Progenitor cell of endocrine pancreas (in vitro differentiated cells): ENCODE data around the gene PCSK5. TPM values are rescaled to one million over a fixed set of nuclear protein-coding genes. Genes with fewer than 3 reads are reported as not detected.

ENCODE experiments used
- DNase-seq: peaks from one replicate; pipeline ENCODE4 v3.0.0; 2021; ENCODE audit warnings: low spot score; ENCODE audit not compliant: unreplicated experiment
- H3K27ac Mint-ChIP-seq: 2 replicates; pipeline ENCODE4 v1.8.0; 2021; ENCODE audit warnings: mild to moderate bottlenecking, moderate library complexity, mixed read lengths
- H3K27me3 Mint-ChIP-seq: 2 replicates; pipeline ENCODE4 v1.8.0; 2021; ENCODE audit warnings: mixed read lengths
- H3K36me3 Mint-ChIP-seq: 2 replicates; pipeline ENCODE4 v1.8.0; 2022; ENCODE audit warnings: mixed read lengths; ENCODE audit not compliant: insufficient read depth
- H3K4me1 Mint-ChIP-seq: 2 replicates; pipeline ENCODE4 v1.8.0; 2021; ENCODE audit warnings: low read depth, mixed read lengths
- H3K4me3 Mint-ChIP-seq: 2 replicates; pipeline ENCODE4 v1.8.0; 2021; ENCODE audit warnings: low read depth, mild to moderate bottlenecking, moderate library complexity, mixed read lengths
- H3K9me3 Mint-ChIP-seq: 2 replicates; pipeline ENCODE4 v1.8.0; 2021; ENCODE audit warnings: low read depth, mixed read lengths
- CTCF ChIP-seq: fragments of 200-600 bp; sonication (generic); IDR thresholded peaks from one replicate; pipeline ENCODE4 v1.5.0; 2021; ENCODE audit warnings: antibody characterized with exemption, mild to moderate bottlenecking; ENCODE audit not compliant: unreplicated experiment
- total RNA-seq: library from RNA; stranded (reverse); gene quantifications from 2 replicates; pipeline ENCODE4 v1.2.1, GENCODE V29; 2021

Gene PCSK5
- total RNA-seq, 1 donor from 2014 or later, result 7.3 TPM

GRCh38 chr9:76107482-76107881 is 217.0 kb downstream of the PCSK5 start:
- Mint-ChIP-seq H3K4me3 (no peak overlapping the region), H3K4me1 (no peaks in the 10 kb centered on the region), H3K27ac (no peak overlapping the region), H3K36me3 (no peaks in the 10 kb centered on the region), H3K9me3 (no peaks in the 10 kb centered on the region), H3K27me3 (no peaks in the 10 kb centered on the region)
- no peak for DNase-seq
- no peak for TF ChIP-seq CTCF

GRCh38 chr9:76109953-76110352 is 219.5 kb downstream of the PCSK5 start:
- H3K4me1 Mint-ChIP-seq, result no peaks in the 10 kb centered on the region

GRCh38 chr9:76112151-76112550 is 221.7 kb downstream of the PCSK5 start:
- Mint-ChIP-seq H3K36me3 (no peaks in the 10 kb centered on the region), H3K27me3 (no peaks in the 10 kb centered on the region), H3K4me1 (no peaks in the 10 kb centered on the region), H3K9me3 (no peaks in the 10 kb centered on the region), H3K4me3 (no peak overlapping the region), H3K27ac (no peak overlapping the region)
- no peak for DNase-seq
- TF ChIP-seq CTCF, result no peak

More at GRCh38 chr9:76109953-76110352, 219.5 kb downstream of the PCSK5 start:
- Mint-ChIP-seq H3K27me3 (no peaks in the 10 kb centered on the region), H3K4me3 (no peak overlapping the region), H3K36me3 (no peaks in the 10 kb centered on the region), H3K9me3 (no peaks in the 10 kb centered on the region), H3K27ac (no peak overlapping the region)
- DNase-seq, result no peak
- no peak for TF ChIP-seq CTCF

GRCh38 chr9:76114144-76114543 is 223.7 kb downstream of the PCSK5 start:
- no peak for TF ChIP-seq CTCF
- Mint-ChIP-seq H3K36me3 (no peaks in the 10 kb centered on the region), H3K4me1 (no peaks in the 10 kb centered on the region), H3K27ac (no peak overlapping the region), H3K9me3 (no peaks in the 10 kb centered on the region), H3K4me3 (no peak overlapping the region), H3K27me3 (no peaks in the 10 kb centered on the region)
- no peak for DNase-seq

GRCh38 chr9:76115396-76115795 is 224.9 kb downstream of the PCSK5 start:
- no peak for TF ChIP-seq CTCF
- DNase-seq, result no peak
- Mint-ChIP-seq H3K4me3 (no peak overlapping the region), H3K4me1 (no peaks in the 10 kb centered on the region), H3K9me3 (no peaks in the 10 kb centered on the region), H3K27me3 (no peaks in the 10 kb centered on the region), H3K36me3 (no peaks in the 10 kb centered on the region), H3K27ac (no peak overlapping the region)
